NCI-H345 treated with DMSO at 0.1 percent for 48 hours (cell line): ENCODE measurements around the gene DEGS2.
A peak's percentile ranks its signal among the peaks of the same experiment; 100 is the strongest.

Source experiments
- DNase-seq: peaks from one replicate; lab custom pipeline; 2025; ENCODE audit not compliant: unreplicated experiment; lab: John Stamatoyannopoulos, UW

DEGS2 gene

GRCh38 chr14:100149851-100150611 is 9.4 kb downstream of the DEGS2 start:
- no peak for DNase-seq

GRCh38 chr14:100148837-100149731 is 10.4 kb downstream of the DEGS2 start:
- DNase-seq = no peak

GRCh38 chr14:100147691-100148464 is 11.6 kb downstream of the DEGS2 start:
- no peak for DNase-seq

GRCh38 chr14:100147181-100147631 is 12.2 kb downstream of the DEGS2 start:
- no peak for DNase-seq

GRCh38 chr14:100146531-100147091 is 12.8 kb downstream of the DEGS2 start:
- DNase-seq = peak; percentile 37

GRCh38 chr14:100145682-100146464 is 13.6 kb downstream of the DEGS2 start:
- DNase-seq = no peak

GRCh38 chr14:100144996-100145646 is 14.3 kb downstream of the DEGS2 start:
- no peak for DNase-seq

- DNase-seq = no peak
Measured at GRCh38 chr14:100144645-100144995, 14.8 kb downstream of the DEGS2 start.

GRCh38 chr14:100143934-100144333 is 15.5 kb downstream of the DEGS2 start:
- no peak for DNase-seq

GRCh38 chr14:100143523-100143922 is 15.9 kb downstream of the DEGS2 start:
- no peak for DNase-seq

- no peak for DNase-seq
Measured at GRCh38 chr14:100142073-100143040, 17.1 kb downstream of the DEGS2 start.

GRCh38 chr14:100141098-100141497 is 18.3 kb downstream of the DEGS2 start:
- no peak for DNase-seq

GRCh38 chr14:100140452-100141078 is 18.9 kb downstream of the DEGS2 start:
- no peak for DNase-seq

GRCh38 chr14:100138955-100139354 is 20.5 kb downstream of the DEGS2 start:
- DNase-seq = no peak

GRCh38 chr14:100138082-100138787 is 21.2 kb downstream of the DEGS2 start:
- no peak for DNase-seq

- DNase-seq = no peak
Measured at GRCh38 chr14:100137173-100137572, 22.3 kb downstream of the DEGS2 start.

GRCh38 chr14:100135784-100136183 is 23.7 kb downstream of the DEGS2 start:
- DNase-seq = no peak
